ENCODE results near the gene C16orf78.
A peak's percentile ranks its signal among the peaks of the same experiment; 100 is the strongest.

GRCh38 chr16:49441366-49441780 lies 67.8 kb downstream of the C16orf78 start:
- peak in 8 of 11 experiments; percentile 17 to 57 (median 42) for TF ChIP-seq CTCF (IDR thresholded peaks at IDR 0.05 in 8 of 11, conservative IDR thresholded peaks at IDR 0.05 in 3 of 11)
- no peak for TF ChIP-seq POLR2A (IDR thresholded peaks at IDR 0.05)

Measured in spleen (tissue), 7 donors.